ENCODE measurements around the gene PPP6R2.
"Not testable (repeated sequence)": the region's sequence is repeated elsewhere in the genome, so short reads cannot be mapped to it uniquely, and the experiment has no call there.

Gene PPP6R2

DNA sequence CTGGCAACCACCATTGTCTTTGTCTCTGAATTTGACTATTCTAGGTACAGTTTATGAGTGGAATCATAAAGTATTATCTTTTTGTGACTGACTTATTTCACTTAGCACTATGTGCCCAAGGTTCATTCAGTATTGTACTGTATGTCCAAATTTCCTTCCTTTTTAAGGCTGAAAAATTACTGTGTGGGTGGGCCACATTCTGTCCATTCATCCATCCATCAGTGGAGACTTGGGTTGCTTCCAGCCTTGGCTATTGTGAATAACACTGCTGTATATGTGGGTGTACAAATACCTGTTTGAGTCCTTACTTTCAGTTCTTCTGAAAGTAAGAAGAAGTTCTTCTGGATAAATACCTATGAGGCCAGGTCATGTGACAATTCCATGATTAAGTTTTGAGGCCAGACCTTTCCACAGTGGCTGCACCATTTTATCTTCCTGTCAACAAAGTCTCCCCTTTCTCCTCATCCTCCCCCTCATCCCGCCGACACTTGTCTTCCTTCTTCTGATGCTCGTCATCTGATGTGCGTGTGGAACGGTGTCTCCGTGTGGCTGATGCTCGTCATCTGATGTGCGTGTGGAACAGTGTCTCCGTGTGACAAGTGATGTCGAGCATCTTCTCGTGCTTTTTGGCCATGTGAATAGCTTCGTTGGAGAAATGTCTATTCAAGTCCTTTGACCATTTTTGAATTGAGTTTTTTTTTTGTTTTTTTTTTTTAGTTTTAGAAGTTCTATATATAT is 82.2 kb downstream of the PPP6R2 start:
- no peak for DNase-seq (ENCODE audit: low read depth in 2 of 2)

GRCh38 chr22:50432131-50432876 is 89.2 kb downstream of the PPP6R2 start:
- no peak for DNase-seq (ENCODE audit: low read depth in 2 of 2)

GRCh38 chr22:50432877-50433510 is 89.9 kb downstream of the PPP6R2 start:
- not testable (repeated sequence) for DNase-seq (ENCODE audit: low read depth in 2 of 2)

- DNase-seq (ENCODE audit: low read depth in 2 of 2), result no peak
Measured at GRCh38 chr22:50434849-50435248, 91.7 kb downstream of the PPP6R2 start.

- no peak for DNase-seq (ENCODE audit: low read depth in 2 of 2)
Measured at GRCh38 chr22:50435291-50436014, 92.3 kb downstream of the PPP6R2 start.

DNA sequence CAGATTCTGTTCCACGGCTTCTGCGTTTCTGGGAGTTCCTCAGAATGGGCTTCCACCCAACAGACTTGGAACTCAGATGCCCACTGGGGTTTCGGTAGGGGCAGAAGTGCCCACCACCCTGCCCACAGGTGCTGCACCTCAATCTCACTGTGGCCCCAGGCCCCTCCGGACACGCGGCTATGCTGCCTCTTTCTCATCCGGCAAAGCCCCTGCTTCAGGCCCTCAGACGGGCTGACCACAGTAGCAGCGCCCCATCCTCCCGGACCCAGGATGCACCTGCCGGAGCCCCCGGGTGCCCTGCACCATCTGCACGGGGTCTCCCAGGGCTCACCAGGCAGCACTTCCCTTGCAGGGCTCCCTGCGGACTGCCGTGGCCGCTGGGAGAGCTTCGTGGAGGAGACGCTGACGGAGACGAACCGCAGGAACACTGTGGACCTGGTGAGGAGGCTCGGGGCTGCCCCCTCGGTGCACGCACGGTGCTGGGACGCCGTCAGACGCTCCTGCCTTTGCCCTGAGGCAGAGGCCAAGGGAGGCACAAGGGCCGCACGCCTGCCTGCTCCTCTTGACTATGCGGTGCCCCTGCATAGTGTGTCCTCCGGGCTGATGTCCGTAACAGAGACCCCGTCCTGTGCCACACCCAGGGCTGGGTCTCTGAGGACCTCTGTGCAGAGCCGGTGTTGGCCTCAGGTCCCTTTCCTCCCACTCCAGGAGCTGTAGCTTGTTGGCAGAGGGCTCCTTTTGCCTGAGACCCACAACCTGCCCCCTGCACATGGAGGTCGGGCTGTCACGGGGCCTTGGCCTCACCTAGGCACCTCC is 93.1 kb downstream of the PPP6R2 start:
- DNase-seq (ENCODE audit: low read depth in 2 of 2), result no peak

DNA sequence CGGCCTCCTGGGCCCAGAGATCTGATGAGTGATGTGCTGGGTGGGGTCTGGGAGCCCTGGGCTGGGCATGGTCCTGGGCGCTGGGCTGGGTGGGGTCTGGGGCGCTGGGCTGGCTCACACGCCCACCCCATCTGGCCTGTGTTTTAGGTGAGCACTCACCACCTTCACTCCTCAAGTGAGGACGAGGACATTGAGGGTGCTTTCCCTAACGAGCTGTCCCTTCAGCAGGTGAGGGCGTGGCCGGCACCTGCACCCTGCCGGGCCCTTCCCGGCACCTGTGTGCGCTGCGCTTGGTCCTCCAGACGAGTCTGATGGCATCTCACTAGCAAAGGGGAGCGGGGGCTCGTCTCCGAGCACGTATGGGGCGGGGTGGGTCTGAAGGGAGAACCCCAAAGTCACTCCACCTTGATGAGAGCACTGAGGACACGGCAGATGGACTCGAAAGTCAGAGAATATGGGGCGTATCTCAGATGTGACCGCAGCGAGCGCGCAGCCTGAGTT is 93.8 kb downstream of the PPP6R2 start:
- DNase-seq (ENCODE audit: low read depth in 2 of 2), result no peak

DNA sequence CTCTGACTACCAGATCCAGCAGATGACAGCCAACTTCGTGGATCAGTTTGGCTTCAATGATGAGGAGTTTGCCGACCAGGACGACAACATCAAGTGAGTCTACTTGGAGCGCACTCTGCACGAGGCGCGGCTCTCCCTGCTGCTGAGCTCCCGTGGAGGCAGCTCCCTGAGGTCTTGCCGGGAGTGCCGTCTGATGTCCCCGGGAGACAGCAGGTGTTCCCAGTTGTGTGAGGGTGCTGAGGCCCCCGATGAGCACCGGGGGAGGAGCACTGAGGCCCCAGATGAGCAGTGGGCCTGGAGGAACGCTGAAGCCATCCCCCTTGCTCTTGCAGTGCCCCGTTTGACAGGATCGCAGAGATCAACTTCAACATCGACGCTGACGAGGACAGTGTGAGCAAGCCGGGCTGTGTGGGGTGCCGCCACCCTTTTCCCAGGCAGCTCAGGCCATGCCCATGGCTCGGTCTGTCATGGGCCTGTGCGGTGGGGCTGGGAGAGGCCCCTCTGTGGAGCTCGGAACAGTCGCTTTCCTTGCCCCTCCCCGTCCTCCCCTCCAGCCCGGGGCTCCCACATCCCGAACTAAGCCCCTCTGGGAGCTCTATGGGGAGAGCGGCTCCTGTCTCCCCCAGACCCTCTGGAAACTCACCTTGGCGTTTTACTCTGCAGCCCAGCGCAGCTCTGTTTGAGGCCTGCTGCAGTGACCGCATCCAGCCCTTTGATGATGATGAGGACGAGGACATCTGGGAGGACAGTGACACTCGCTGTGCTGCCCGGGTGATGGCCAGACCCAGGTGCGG is 94.6 kb downstream of the PPP6R2 start:
- no peak for DNase-seq (ENCODE audit: low read depth in 2 of 2)

DNA sequence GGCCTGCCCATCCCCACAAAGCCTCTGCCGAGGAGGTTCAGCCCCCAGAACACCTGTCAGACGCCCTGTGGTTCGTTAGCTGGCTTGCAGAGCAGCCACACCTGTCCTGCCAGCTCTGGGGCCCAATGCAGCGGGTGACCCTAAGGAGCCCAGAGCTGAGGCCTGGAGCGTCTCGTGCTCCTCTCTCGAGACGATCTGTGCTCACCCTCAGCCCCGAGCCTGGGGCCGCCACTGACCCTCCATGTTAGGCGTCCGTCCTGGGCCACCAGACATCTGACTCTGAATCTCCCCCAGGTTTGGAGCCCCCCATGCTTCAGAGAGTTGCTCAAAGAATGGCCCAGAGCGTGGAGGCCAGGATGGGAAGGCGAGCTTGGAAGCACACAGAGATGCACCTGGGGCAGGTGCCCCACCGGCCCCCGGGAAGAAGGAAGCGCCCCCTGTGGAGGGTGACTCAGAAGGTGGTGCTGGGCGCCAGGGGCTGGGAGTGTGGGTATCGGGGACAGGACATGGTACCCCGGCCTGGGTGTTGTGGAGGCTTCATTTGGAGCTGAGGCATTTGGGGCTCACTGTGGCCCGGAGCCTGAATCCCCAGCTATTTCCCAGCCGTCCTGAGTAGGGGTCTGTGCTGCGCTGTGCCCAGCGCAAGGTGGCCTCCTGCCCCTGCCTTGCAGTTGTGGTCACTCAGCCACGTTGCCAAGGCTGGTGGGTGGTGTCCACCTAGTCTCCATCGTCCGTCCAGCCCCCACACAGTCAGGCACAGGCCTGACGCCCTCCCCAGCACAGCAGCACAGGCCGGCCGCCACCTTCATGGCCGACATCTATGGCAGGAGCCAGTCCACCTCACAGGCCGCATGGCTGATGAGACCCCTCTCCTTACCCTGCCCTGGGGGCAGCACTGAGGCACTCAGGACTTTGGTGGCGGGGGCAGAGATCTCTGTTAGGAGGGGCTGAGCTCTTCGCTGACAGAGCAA is 95.5 kb downstream of the PPP6R2 start:
- DNase-seq (ENCODE audit: low read depth in 2 of 2), result no peak

DNA sequence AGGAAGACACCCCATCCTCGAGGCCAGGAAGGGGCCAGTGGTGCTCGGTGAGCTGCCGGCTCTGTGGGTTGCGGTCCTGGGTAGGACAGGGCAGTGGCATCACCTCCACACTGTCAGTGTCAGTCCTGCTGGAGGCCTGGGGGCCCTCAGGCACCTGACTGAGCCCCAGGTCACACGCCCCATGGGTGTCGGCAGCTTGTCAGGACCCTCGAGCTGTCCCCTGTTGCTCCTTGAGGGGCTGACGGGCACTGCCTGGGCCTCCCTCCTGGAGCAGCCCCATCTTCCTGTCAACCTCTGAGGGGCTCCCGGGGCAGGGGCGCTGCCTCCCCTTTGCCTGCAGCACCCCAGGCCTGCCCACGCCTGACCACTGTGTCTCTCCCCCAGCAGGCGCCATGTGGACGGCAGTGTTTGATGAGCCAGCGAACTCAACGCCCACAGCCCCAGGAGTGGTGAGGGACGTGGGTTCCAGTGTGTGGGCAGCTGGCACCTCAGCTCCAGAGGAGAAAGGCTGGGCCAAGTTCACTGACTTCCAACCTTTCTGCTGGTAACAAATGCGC is 96.3 kb downstream of the PPP6R2 start:
- no peak for DNase-seq (ENCODE audit: low read depth in 2 of 2)

GRCh38 chr22:50439871-50440331 is 96.8 kb downstream of the PPP6R2 start:
- DNase-seq (ENCODE audit: low read depth in 2 of 2), result no peak

DNA sequence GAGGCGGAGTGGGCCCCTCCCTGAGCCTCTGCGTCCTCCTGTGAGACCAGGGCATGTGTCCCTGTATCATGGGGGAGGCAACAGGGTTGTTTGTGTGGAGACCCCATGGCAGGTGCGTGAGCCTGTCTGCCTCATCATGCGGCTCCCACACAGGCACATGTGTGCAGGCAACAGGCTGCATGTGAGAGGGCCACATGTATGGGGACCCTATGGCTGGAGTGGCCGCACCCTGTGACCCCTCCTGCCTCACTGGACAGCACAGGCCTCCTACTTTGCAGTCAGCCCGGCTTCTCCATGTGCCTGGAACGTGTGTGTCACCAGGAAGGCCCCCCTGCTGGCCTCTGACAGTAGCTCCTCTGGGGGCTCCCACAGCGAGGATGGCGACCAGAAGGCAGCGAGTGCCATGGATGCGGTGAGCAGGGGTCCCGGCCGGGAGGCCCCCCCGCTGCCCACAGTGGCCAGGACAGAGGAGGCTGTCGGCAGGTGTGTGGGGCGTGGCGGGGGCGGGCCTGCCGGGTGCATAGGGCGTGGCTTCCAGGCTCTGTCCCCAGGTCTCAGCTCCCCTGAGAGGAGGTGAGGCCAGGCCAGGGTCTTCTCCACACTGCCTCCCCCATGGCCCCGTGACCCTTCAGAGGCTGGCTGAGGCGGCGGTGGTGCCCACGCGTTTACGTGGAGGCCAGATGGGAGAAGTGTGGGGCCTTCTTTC is 97.6 kb downstream of the PPP6R2 start:
- DNase-seq (ENCODE audit: low read depth in 2 of 2), result no peak

DNA sequence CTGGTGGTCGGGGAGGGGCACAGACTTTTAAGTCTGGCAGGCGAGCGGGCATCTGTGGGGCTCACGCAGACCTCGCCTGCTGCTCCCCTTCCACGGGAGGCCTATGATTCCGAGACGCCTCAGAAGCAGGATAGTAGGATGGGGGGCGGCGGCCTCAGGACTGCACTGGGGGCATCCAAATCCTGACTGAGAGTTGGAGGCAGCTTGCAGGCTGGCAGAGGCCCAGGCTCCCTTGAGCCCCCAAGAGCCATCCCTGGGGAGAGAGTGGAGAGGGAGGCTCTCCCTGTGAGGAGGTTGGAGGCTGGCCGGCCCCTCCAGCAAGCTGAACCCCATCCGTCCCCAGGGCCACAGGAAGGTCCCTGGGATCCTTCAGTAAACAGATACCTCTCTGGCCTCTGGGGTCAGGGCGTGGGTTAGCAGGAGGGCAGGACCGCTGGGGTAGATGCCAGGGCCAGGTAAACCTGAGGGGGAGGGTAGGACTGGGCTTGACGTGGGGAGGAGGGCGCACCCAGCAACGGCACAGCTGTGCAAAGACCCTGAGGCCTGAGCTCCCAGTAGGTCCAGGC is 98.4 kb downstream of the PPP6R2 start:
- no peak for DNase-seq (ENCODE audit: low read depth in 2 of 2)

- no peak for DNase-seq (ENCODE audit: low read depth in 2 of 2)
Measured at GRCh38 chr22:50443197-50443596, 100.1 kb downstream of the PPP6R2 start.

GRCh38 chr22:50443801-50444625 is 100.9 kb downstream of the PPP6R2 start:
- no peak for DNase-seq (ENCODE audit: low read depth in 2 of 2)

DNA sequence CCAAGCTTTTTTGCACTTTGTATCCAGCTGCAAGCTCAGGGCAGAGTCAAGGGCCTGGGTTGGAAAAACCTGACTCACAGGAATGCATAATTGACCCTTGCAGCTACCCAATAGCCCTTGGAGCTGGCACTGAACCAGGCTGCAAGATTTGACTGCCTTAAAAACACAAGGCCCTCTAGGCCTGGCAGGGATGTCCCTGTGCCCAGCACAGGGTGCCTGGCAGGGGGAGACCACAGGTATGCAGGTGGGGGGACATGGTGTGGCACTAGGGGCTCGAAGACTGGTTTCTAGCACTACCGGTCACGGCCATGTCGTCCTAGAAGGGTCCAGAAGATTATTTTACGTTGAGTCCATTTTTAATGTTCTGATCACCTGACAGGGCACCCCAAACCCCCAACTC is 101.5 kb downstream of the PPP6R2 start:
- DNase-seq (ENCODE audit: low read depth in 2 of 2), result no peak

All from stimulated activated CD8-positive, alpha-beta memory T cell treated with anti-CD3 and anti-CD28 coated beads, Interleukin-2, amount 100 ng/mL, for 48 hours (primary cell).